Gastrocnemius medialis (tissue), 4 donors: Measurements from ENCODE around the gene AKIRIN2. TPM values are rescaled to one million over a fixed set of nuclear protein-coding genes. Genes with fewer than 3 reads are reported as not detected.
A peak's percentile ranks its signal among the peaks of the same experiment; 100 is the strongest.

ENCODE experiments used
- ATAC-seq, 2 donors: fragments of 150-250 bp; one replicate each; pipeline ENCODE4 v1.9.1; 2016
- DNase-seq, 2 donors: peaks; one replicate each; pipeline ENCODE4 v3.0.0-alpha.2; 2019
- H3K27ac ChIP-seq, 4 donors: fragments of 200-600 bp; sonication (generic); 1 replicate in 1 of 4; 2 replicates in 3 of 4; pipeline ENCODE4 v1.5.1; 2016 to 2018; ENCODE audit warnings: mild to moderate bottlenecking in 2 of 4, moderate library complexity in 1 of 4
- H3K27me3 ChIP-seq, 3 donors: fragments of 200-600 bp; sonication (generic) in 2 of 3; 1 replicate in 1 of 3; 2 replicates in 2 of 3; pipeline versions ENCODE4 v1.5.1 to v1.6.0; 2016 to 2019; ENCODE audit warnings: mild to moderate bottlenecking in 1 of 3, moderate library complexity in 1 of 3
- H3K36me3 ChIP-seq, 2 donors: fragments of 200-600 bp; sonication (generic) in 1 of 2; one replicate each; pipeline ENCODE4 v1.5.1; 2017 to 2018
- H3K4me1 ChIP-seq, 2 donors: fragments of 200-600 bp; sonication (generic) in 1 of 2; one replicate each; pipeline ENCODE4 v1.5.1; 2016 to 2017; ENCODE audit warnings: mild to moderate bottlenecking in 2 of 2
- H3K4me3 ChIP-seq, 4 donors: fragments of 200-600 bp; sonication (generic) in 3 of 4; 1 replicate in 1 of 4; 2 replicates in 3 of 4; pipeline ENCODE4 v1.5.1; 2016 to 2019; ENCODE audit warnings: mild to moderate bottlenecking in 2 of 4
- H3K9me3 ChIP-seq, 3 donors: fragments of 200-600 bp; sonication (generic) in 2 of 3; 1 replicate in 1 of 3; 2 replicates in 2 of 3; pipeline ENCODE4 v1.5.1; 2016 to 2019
- CTCF ChIP-seq, 5 experiments: fragments of 450-650 bp in 3 of 5; fragments of 200-600 bp in 2 of 5; sonication (generic) in 2 of 5; IDR thresholded peaks in 4 of 5; conservative IDR thresholded peaks in 1 of 5; 1 replicate in 4 of 5; 2 replicates in 1 of 5; pipeline ENCODE4 v1.5.1; 2016 to 2019; ENCODE audit warnings: antibody characterized with exemption in 5 of 5, mild to moderate bottlenecking in 3 of 5, moderate library complexity in 3 of 5
- POLR2A ChIP-seq, 2 donors: fragments of 450-650 bp; IDR thresholded peaks; one replicate each; pipeline ENCODE4 v1.6.1; 2017; ENCODE audit warnings: antibody characterized with exemption in 2 of 2, mild to moderate bottlenecking in 2 of 2, moderate library complexity in 2 of 2
- in situ Hi-C, 4 donors: fragments of 200-750 bp; cut with MboI; loops; one replicate each; pipeline versions ENCODE4 v1.15.0 to v1.8.0; 2017; ENCODE audit warnings: low sequenced_read_pairs in 4 of 4
- intact Hi-C: fragments of 100-400 bp; cut with DNase I; formaldehyde crosslinking; loops from one replicate; pipeline ENCODE4 v1.15.1; 2023; ENCODE audit warnings: low total_unique reads
- total RNA-seq, 4 donors: library from RNA; depleted of rRNA; stranded (reverse); fragments of >200 nt; gene quantifications; one replicate each; pipeline versions ENCODE4 v1.1.0 to v1.2.3, GENCODE V29; 2016

AKIRIN2 gene
- total RNA-seq, 4 donors from 2014 or later, result 25.6 to 44.5 (median 33.1) TPM

- peak in 1 of 2 donors; percentile 19 for ATAC-seq
- H3K36me3 ChIP-seq, result no peaks in the 10 kb centered on the region
- no peak for TF ChIP-seq CTCF (IDR thresholded peaks at IDR 0.05 in 4 of 5, conservative IDR thresholded peaks at IDR 0.05 in 1 of 5)
- no peak for TF ChIP-seq POLR2A (IDR thresholded peaks at IDR 0.05)
- no peaks in the 10 kb centered on the region for H3K4me1 ChIP-seq
- H3K4me3 ChIP-seq, result no peak overlapping the region
- DNase-seq, result no peak
- in situ Hi-C loops (no loop called here), intact Hi-C loops (no loop called here)
- H3K27ac ChIP-seq, result no peak overlapping the region
- H3K9me3 ChIP-seq, result no peaks in the 10 kb centered on the region
- H3K27me3 ChIP-seq, result no peaks in the 10 kb centered on the region
These were observed 40.1 kb upstream of the AKIRIN2 start for GRCh38 chr6:87742106-87742505.

GRCh38 chr6:87741001-87741650 is 39.1 kb upstream of the AKIRIN2 start:
- intact Hi-C loops (no loop called here), in situ Hi-C loops (no loop called here)
- Histone ChIP-seq H3K27ac (no peak overlapping the region), H3K4me3 (no peak overlapping the region), H3K4me1 (no peaks in the 10 kb centered on the region), H3K27me3 (no peaks in the 10 kb centered on the region), H3K36me3 (no peaks in the 10 kb centered on the region), H3K9me3 (no peaks in the 10 kb centered on the region)
- DNase-seq (no peak), ATAC-seq (no peak)
- no peak for TF ChIP-seq POLR2A (IDR thresholded peaks at IDR 0.05)
- TF ChIP-seq CTCF (IDR thresholded peaks at IDR 0.05 in 4 of 5, conservative IDR thresholded peaks at IDR 0.05 in 1 of 5), result no peak

DNA sequence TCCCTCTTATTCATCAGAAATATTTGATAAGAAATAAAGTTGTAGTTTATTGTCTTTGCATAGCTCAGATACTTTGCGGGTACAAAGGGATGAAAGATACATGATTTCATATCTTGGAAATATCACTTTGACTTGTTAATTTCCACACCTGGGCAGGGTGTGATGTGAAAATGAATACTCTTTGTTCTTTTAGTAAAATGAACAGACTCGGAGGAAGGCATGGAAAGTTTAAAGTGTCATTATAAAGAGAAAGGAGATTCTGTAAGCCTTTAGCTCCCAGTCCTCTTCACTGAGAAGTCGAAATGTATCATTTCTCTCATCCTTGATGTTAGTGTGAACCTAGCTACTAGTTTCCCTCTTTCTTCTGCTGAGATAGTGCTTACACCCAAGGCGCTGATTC is 36.7 kb upstream of the AKIRIN2 start:
- H3K36me3 ChIP-seq, result no peaks in the 10 kb centered on the region
- H3K4me1 ChIP-seq, result no peaks in the 10 kb centered on the region
- TF ChIP-seq POLR2A (IDR thresholded peaks at IDR 0.05), result no peak
- TF ChIP-seq CTCF (IDR thresholded peaks at IDR 0.05 in 4 of 5, conservative IDR thresholded peaks at IDR 0.05 in 1 of 5), result no peak
- no peak for DNase-seq
- no peak for ATAC-seq
- in situ Hi-C loops (no loop called here), intact Hi-C loops (no loop called here)
- H3K27me3 ChIP-seq, result no peaks in the 10 kb centered on the region
- H3K9me3 ChIP-seq, result no peaks in the 10 kb centered on the region
- H3K4me3 ChIP-seq, result no peak overlapping the region
- no peak overlapping the region for H3K27ac ChIP-seq

GRCh38 chr6:87738000-87738399 is 36.0 kb upstream of the AKIRIN2 start:
- Histone ChIP-seq H3K9me3 (no peaks in the 10 kb centered on the region), H3K27ac (no peak overlapping the region), H3K4me1 (peaks cover under 1% of the 10 kb centered on the region in 2 donors), H3K4me3 (no peak overlapping the region), H3K36me3 (no peaks in the 10 kb centered on the region), H3K27me3 (no peaks in the 10 kb centered on the region)
- TF ChIP-seq POLR2A (IDR thresholded peaks at IDR 0.05), result no peak
- no peak for TF ChIP-seq CTCF (IDR thresholded peaks at IDR 0.05 in 4 of 5, conservative IDR thresholded peaks at IDR 0.05 in 1 of 5)
- intact Hi-C loops (no loop called here), in situ Hi-C loops (no loop called here)
- ATAC-seq, result no peak
- no peak for DNase-seq
